Transverse colon (tissue), 4 donors: ENCODE results near the gene MUC21. TPM values are rescaled to one million over a fixed set of nuclear protein-coding genes. Genes with fewer than 3 reads are reported as not detected.

Experiments used
- DNase-seq: peaks from one replicate; pipeline ENCODE4 v3.0.0-alpha.2; 2019
- H3K27ac ChIP-seq, 4 donors: fragments of 200-600 bp; sonication (generic); 2 replicates each; pipeline ENCODE4 v1.5.1; 2016 to 2018; ENCODE audit warnings: inconsistent platforms in 4 of 4
- H3K27me3 ChIP-seq: fragments of 200-600 bp; sonication (generic); 2 replicates; pipeline ENCODE4 v1.5.1; 2017; ENCODE audit warnings: inconsistent platforms
- H3K36me3 ChIP-seq, 4 donors: fragments of 200-600 bp; sonication (generic); 2 replicates each; pipeline ENCODE4 v1.5.1; 2017 to 2019; ENCODE audit warnings: inconsistent platforms in 4 of 4
- H3K4me1 ChIP-seq, 4 donors: fragments of 200-600 bp; sonication (generic); 2 replicates each; pipeline ENCODE4 v1.5.1; 2017 to 2020; ENCODE audit warnings: inconsistent platforms in 4 of 4
- H3K4me3 ChIP-seq, 4 donors: fragments of 200-600 bp; sonication (generic); 1 replicate in 1 of 4; 2 replicates in 3 of 4; pipeline versions ENCODE4 v1.5.1 to v1.6.1; 2017 to 2019; ENCODE audit warnings: inconsistent platforms in 4 of 4
- H3K9me3 ChIP-seq, 2 donors: fragments of 200-600 bp; sonication (generic); 2 replicates each; pipeline ENCODE4 v1.5.1; 2017 to 2019; ENCODE audit warnings: inconsistent platforms in 2 of 2
- EP300 ChIP-seq: sonication (generic); formaldehyde crosslinking; IDR thresholded peaks from one replicate; pipeline ENCODE4 v1.6.1; 2017; ENCODE audit warnings: antibody characterized with exemption, low read depth
- POLR2A ChIP-seq: fragments of 450-650 bp; IDR thresholded peaks from one replicate; pipeline ENCODE4 v1.6.1; 2016; ENCODE audit warnings: antibody characterized with exemption, mild to moderate bottlenecking, moderate library complexity
- POLR2AphosphoS5 ChIP-seq, 3 donors: sonication (generic); formaldehyde crosslinking; IDR thresholded peaks; one replicate each; pipeline ENCODE4 v1.6.1; 2016; ENCODE audit warnings: antibody characterized with exemption in 3 of 3
- WGBS, 2 donors: methylation state at CpG; one replicate each; pipeline ENCODE4 v1.1.5; 2018; ENCODE audit warnings: low coverage in 1 of 2; 5-methylcytosine and 5-hydroxymethylcytosine counted together
- in situ Hi-C, 4 donors: fragments of 200-750 bp; cut with MboI; loops; one replicate each; pipeline versions ENCODE4 v1.15.0 to v1.15.1; 2017; ENCODE audit warnings: low sequenced_read_pairs in 3 of 4, low pct_ligation_motif_present in 1 of 4, low pct_unique_long_range_greater_than_20kb in 1 of 4
- intact Hi-C: fragments of 100-400 bp; cut with DNase I; formaldehyde crosslinking; loops from one replicate; pipeline ENCODE4 v1.15.1; 2023; ENCODE audit warnings: low total_unique reads
- total RNA-seq, 4 donors: library from RNA; depleted of rRNA; stranded (reverse); fragments of >200 nt; gene quantifications; one replicate each; pipeline ENCODE4 v1.1.0, GENCODE V29; 2016
- TF ChIP-seq, protein P1 (sequence below), 5 experiments: fragments of 200-600 bp in 3 of 5; fragments of 450-650 bp in 2 of 5; sonication (generic) in 3 of 5; IDR thresholded peaks; 1 replicate in 2 of 5; 2 replicates in 3 of 5; pipeline ENCODE4 v1.5.1; 2016 to 2017; ENCODE audit warnings: antibody characterized with exemption in 5 of 5, inconsistent platforms in 3 of 5, mild to moderate bottlenecking in 2 of 5, moderate library complexity in 1 of 5

MUC21 gene
- total RNA-seq, 4 donors from 2014 or later: not detected

- intact Hi-C loops (no loop called here), in situ Hi-C loops (no loop called here)
- no peaks in the 10 kb centered on the region for H3K9me3 ChIP-seq
- no peaks in the 10 kb centered on the region for H3K4me1 ChIP-seq
- H3K27me3 ChIP-seq: no peaks in the 10 kb centered on the region
- no peak for DNase-seq
- WGBS, 2 donors: 60 to 63% methylated on average over 2 of the region's 2 CpGs
- TF ChIP-seq POLR2A (no peak), POLR2AphosphoS5 (IDR thresholded peaks at IDR 0.05) (no peak), EP300 (no peak)
- TF ChIP-seq, protein P1, sequence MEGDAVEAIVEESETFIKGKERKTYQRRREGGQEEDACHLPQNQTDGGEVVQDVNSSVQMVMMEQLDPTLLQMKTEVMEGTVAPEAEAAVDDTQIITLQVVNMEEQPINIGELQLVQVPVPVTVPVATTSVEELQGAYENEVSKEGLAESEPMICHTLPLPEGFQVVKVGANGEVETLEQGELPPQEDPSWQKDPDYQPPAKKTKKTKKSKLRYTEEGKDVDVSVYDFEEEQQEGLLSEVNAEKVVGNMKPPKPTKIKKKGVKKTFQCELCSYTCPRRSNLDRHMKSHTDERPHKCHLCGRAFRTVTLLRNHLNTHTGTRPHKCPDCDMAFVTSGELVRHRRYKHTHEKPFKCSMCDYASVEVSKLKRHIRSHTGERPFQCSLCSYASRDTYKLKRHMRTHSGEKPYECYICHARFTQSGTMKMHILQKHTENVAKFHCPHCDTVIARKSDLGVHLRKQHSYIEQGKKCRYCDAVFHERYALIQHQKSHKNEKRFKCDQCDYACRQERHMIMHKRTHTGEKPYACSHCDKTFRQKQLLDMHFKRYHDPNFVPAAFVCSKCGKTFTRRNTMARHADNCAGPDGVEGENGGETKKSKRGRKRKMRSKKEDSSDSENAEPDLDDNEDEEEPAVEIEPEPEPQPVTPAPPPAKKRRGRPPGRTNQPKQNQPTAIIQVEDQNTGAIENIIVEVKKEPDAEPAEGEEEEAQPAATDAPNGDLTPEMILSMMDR (IDR thresholded peaks at IDR 0.05): no peak
- H3K27ac ChIP-seq: no peak overlapping the region
- no peaks in the 10 kb centered on the region for H3K36me3 ChIP-seq
- no peak overlapping the region for H3K4me3 ChIP-seq
Observed at GRCh38 chr6:31002471-31002870, 19.0 kb downstream of the MUC21 start.

DNA sequence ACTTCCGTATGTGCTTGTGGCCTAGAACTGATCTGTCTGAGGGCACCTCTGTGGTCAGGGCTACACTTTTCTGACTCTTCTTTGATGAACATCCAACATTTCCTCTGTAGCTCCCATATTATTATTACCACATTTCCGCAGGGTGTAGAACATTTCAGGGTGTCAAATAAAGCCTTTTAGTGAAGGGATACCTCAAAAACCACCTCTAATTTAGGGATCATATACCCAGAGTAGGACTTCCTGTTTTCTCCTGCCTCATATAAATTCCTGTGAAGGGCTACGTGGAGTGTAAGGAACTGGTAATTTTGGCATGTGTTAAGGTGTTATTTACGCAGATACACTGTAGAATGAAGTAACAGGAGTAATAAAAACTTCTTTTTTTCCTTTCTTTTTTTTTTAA, 21.3 kb downstream of the MUC21 start:
- intact Hi-C loops (no loop called here), in situ Hi-C loops (no loop called here)
- Histone ChIP-seq H3K4me1 (no peaks in the 10 kb centered on the region), H3K27ac (no peak overlapping the region), H3K9me3 (no peaks in the 10 kb centered on the region), H3K36me3 (no peaks in the 10 kb centered on the region), H3K4me3 (no peak overlapping the region), H3K27me3 (no peaks in the 10 kb centered on the region)
- TF ChIP-seq POLR2A (no peak), POLR2AphosphoS5 (IDR thresholded peaks at IDR 0.05) (no peak), EP300 (no peak)
- TF ChIP-seq, protein P1 (IDR thresholded peaks at IDR 0.05): no peak
- WGBS, 2 donors: 63 to 67% methylated on average over 4 of the region's 4 CpGs
- DNase-seq: no peak

DNA sequence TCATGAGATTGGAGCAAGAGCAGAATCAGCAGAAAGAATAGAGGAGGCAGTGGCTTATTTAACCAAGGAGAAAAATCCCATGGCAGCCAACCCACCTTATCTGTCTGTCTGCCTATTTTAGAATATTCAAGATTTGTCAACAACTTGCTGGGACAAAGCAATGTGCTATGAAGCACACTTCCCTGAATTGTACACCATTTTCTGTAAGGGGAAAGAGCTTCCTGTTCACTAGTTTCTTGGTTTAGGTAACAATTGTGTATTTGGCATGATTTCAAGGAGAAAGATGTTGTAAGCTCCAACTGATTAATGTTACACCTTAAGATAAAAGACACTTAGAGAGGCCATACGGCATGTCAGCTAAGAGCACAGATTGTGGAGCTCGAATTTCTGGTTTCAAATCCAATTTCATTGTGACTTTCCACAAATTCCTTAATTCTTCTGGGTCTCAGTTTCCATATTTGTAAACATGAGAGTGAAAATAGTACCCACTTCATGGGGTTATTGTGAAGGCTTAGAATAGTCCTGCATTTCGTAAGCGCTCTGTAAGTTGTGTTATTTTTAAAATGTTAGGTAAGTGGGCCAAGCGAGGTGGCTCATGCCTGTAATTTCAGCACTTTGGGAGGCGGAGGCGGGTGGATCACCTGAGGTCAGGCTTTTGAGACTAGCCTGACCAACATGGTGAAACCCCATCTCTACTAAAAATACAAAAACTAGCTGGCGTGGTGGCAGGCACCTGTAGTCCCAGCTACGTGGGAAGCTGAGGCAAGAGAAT, 21.9 kb downstream of the MUC21 start:
- H3K4me3 ChIP-seq: no peak overlapping the region
- H3K9me3 ChIP-seq: no peaks in the 10 kb centered on the region
- no peaks in the 10 kb centered on the region for H3K4me1 ChIP-seq
- intact Hi-C loops (no loop called here), in situ Hi-C loops (no loop called here)
- no peak overlapping the region for H3K27ac ChIP-seq
- no peaks in the 10 kb centered on the region for H3K27me3 ChIP-seq
- no peaks in the 10 kb centered on the region for H3K36me3 ChIP-seq
- no peak for TF ChIP-seq POLR2AphosphoS5 (IDR thresholded peaks at IDR 0.05)
- no peak for TF ChIP-seq EP300
- TF ChIP-seq, protein P1 (IDR thresholded peaks at IDR 0.05): no peak
- no peak for TF ChIP-seq POLR2A
- no peak for DNase-seq
- 64 to 82% methylated on average over 4 to 9 of the region's 9 CpGs for WGBS, 2 donors

DNA sequence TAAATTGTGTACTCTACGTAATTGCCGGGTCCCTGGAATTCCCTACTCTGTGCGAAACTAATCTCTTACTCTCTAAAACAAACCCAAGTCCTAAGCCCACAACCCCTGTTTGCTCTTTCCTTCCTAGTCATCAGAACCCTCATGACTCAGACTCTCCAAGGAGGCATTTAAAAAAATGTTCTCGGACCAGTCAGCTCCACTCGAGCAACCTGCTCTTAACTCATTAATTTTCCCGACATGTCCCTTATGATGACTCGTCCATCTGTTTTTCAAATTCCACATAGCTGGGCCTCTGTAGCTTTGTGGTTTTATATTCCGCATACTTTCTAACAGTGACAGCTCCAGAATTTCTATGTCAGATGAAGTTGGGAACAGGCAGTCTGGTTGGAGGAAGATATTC, 24.2 kb downstream of the MUC21 start:
- no peak for DNase-seq
- Histone ChIP-seq H3K27ac (no peak overlapping the region), H3K9me3 (no peaks in the 10 kb centered on the region), H3K4me3 (no peak overlapping the region), H3K4me1 (no peaks in the 10 kb centered on the region), H3K27me3 (no peaks in the 10 kb centered on the region), H3K36me3 (no peaks in the 10 kb centered on the region)
- in situ Hi-C loops (no loop called here), intact Hi-C loops (no loop called here)
- no peak for TF ChIP-seq POLR2A
- no peak for TF ChIP-seq POLR2AphosphoS5 (IDR thresholded peaks at IDR 0.05)
- no peak for TF ChIP-seq EP300
- TF ChIP-seq, protein P1 (IDR thresholded peaks at IDR 0.05): no peak
- 45 to 46% methylated on average over 5 to 8 of the region's 8 CpGs for WGBS, 2 donors
